HepG2 (cell line): Measurements from ENCODE around the gene CST3. TPM values are rescaled to one million over a fixed set of nuclear protein-coding genes. Genes with fewer than 3 reads are reported as not detected.

Source experiments
- CREM ChIP-seq, 2 experiments: sonication (generic) in 1 of 2; formaldehyde crosslinking in 1 of 2; IDR thresholded peaks; 2 replicates each; pipeline versions ENCODE4 v1.4.0 to v1.6.1; 2016 to 2020; ENCODE audit warnings: antibody characterized with exemption in 1 of 2, mild to moderate bottlenecking in 1 of 2, missing genetic modification reagents in 1 of 2
- EED ChIP-seq: sonication (generic); formaldehyde crosslinking; IDR thresholded peaks from 2 replicates; pipeline ENCODE4 v1.5.0; 2020; ENCODE audit warnings: mild to moderate bottlenecking, missing genetic modification reagents
- EZH2 ChIP-seq: conservative IDR thresholded peaks from 2 replicates; pipeline ENCODE4 v1.6.1; 2012; ENCODE audit warnings: mild to moderate bottlenecking, low read depth, low read length, moderate library complexity
- FOXA1 ChIP-seq, 2 experiments: fragments of 450-650 bp in 1 of 2; sonication (generic) in 1 of 2; formaldehyde crosslinking in 1 of 2; IDR thresholded peaks; 2 replicates each; pipeline versions ENCODE4 v1.4.0 to v1.6.1; 2016 to 2020; ENCODE audit warnings: missing genetic modification reagents in 1 of 2
- FOXK2 ChIP-seq: fragments of 450-650 bp; IDR thresholded peaks from 2 replicates; pipeline ENCODE4 v1.6.1; 2016
- HNRNPK ChIP-seq: fragments of 200-400 bp; formaldehyde crosslinking; IDR thresholded peaks from 2 replicates; pipeline ENCODE4 v1.6.1; 2018; ENCODE audit warnings: low read length, low read depth, moderate library complexity, mild to moderate bottlenecking; ENCODE audit not compliant: poor library complexity, severe bottlenecking
- KDM2A ChIP-seq: sonication (generic); formaldehyde crosslinking; IDR thresholded peaks from 2 replicates; pipeline ENCODE4 v1.4.0; 2020; ENCODE audit warnings: low read depth, missing genetic modification reagents, borderline replicate concordance
- MTA1 ChIP-seq: sonication (generic); formaldehyde crosslinking; IDR thresholded peaks from 2 replicates; pipeline ENCODE4 v1.4.0; 2020; ENCODE audit warnings: missing genetic modification reagents, mild to moderate bottlenecking, borderline replicate concordance
- TAF1 ChIP-seq: sonication (generic); formaldehyde crosslinking; IDR thresholded peaks from 2 replicates; pipeline ENCODE4 v1.4.0; 2020; ENCODE audit warnings: missing genetic modification reagents
- TBL1XR1 ChIP-seq: fragments of 150-350 bp; IDR thresholded peaks from 2 replicates; pipeline ENCODE4 v1.6.1; 2014; ENCODE audit warnings: borderline replicate concordance, low read length; ENCODE audit not compliant: partially characterized antibody
- THYN1 ChIP-seq: sonication (generic); formaldehyde crosslinking; IDR thresholded peaks from 2 replicates; pipeline ENCODE4 v1.8.1; 2023; ENCODE audit warnings: low read depth, mild to moderate bottlenecking, moderate library complexity, missing genetic modification reagents, borderline replicate concordance
- ZNF343 ChIP-seq: sonication (generic); formaldehyde crosslinking; IDR thresholded peaks from 2 replicates; pipeline ENCODE4 v1.4.0; 2020; ENCODE audit warnings: mild to moderate bottlenecking, missing genetic modification reagents
- ZNF432 ChIP-seq: sonication (generic); formaldehyde crosslinking; IDR thresholded peaks from 2 replicates; pipeline ENCODE4 v1.5.0; 2020; ENCODE audit warnings: missing genetic modification reagents, mild to moderate bottlenecking, borderline replicate concordance
- ZNF556 ChIP-seq: sonication (generic); formaldehyde crosslinking; IDR thresholded peaks from 2 replicates; pipeline ENCODE4 v1.4.0; 2020; ENCODE audit warnings: mild to moderate bottlenecking, missing genetic modification reagents, borderline replicate concordance
- ZNF598 ChIP-seq: sonication (generic); formaldehyde crosslinking; IDR thresholded peaks from 2 replicates; pipeline ENCODE4 v1.5.1; 2020; ENCODE audit warnings: mild to moderate bottlenecking, missing genetic modification reagents, borderline replicate concordance
- ZNF7 ChIP-seq: IDR thresholded peaks from 2 replicates; pipeline ENCODE4 v1.6.1; 2016; ENCODE audit warnings: missing biosample characterization, missing genetic modification reagents
- ZNF720 ChIP-seq: sonication (generic); formaldehyde crosslinking; IDR thresholded peaks from 2 replicates; pipeline ENCODE4 v1.4.0; 2020; ENCODE audit warnings: missing genetic modification reagents
- ZNF891 ChIP-seq: sonication (generic); formaldehyde crosslinking; IDR thresholded peaks from 2 replicates; pipeline ENCODE4 v1.5.0; 2020; ENCODE audit warnings: mild to moderate bottlenecking, missing genetic modification reagents
- polyA plus RNA-seq, 8 experiments: library from polyadenylated mRNA; depleted of rRNA in 3 of 8; stranded (reverse) in 7 of 8; unstranded in 1 of 8; fragments of >200 nt; fragmentation: Illumina TruSeq in 4 of 8; extraction: Trizol in 4 of 8; gene quantifications; 2 replicates each; pipeline versions ENCODE4 v1.2.1 to v1.2.3, GENCODE V29; 2011 to 2016; ENCODE audit warnings: low read depth in 4 of 8, missing spikeins in 1 of 8, mixed read lengths in 1 of 8; ENCODE audit not compliant: insufficient read depth in 1 of 8
- total RNA-seq, 5 experiments: library from RNA; depleted of rRNA; stranded (reverse); fragments of >200 nt; fragmentation: Illumina TruSeq; extraction: Trizol; gene quantifications; 2 replicates each; pipeline ENCODE4 v1.2.3, GENCODE V29; 2016; ENCODE audit warnings: low read depth in 1 of 5
- TF ChIP-seq, protein P1 (sequence below): sonication (generic); formaldehyde crosslinking; conservative IDR thresholded peaks from 2 replicates; pipeline ENCODE4 v1.4.0; 2020; ENCODE audit warnings: missing genetic modification reagents
- TF ChIP-seq, protein P2 (sequence below): sonication (generic); formaldehyde crosslinking; IDR thresholded peaks from 2 replicates; pipeline ENCODE4 v1.4.0; 2020; ENCODE audit warnings: mild to moderate bottlenecking, missing genetic modification reagents
- TF ChIP-seq, protein P3 (sequence below): sonication (generic); formaldehyde crosslinking; IDR thresholded peaks from 2 replicates; pipeline ENCODE4 v1.8.1; 2023; ENCODE audit warnings: mild to moderate bottlenecking, missing genetic modification reagents
- TF ChIP-seq, protein P4 (sequence below): sonication (generic); formaldehyde crosslinking; IDR thresholded peaks from 2 replicates; pipeline ENCODE4 v1.5.1; 2020; ENCODE audit warnings: missing genetic modification reagents, mild to moderate bottlenecking, borderline replicate concordance
- TF ChIP-seq, protein P5 (sequence below): sonication (generic); formaldehyde crosslinking; IDR thresholded peaks from 2 replicates; pipeline ENCODE4 v1.5.1; 2020; ENCODE audit warnings: missing genetic modification reagents, mild to moderate bottlenecking, borderline replicate concordance

The CST3 gene
- total and polyA plus RNA-seq, 2 of the 13 experiments (the other 11 are each of a cell fraction or from before 2014, with no cell fraction given): 690 to 1,005 TPM

DNA sequence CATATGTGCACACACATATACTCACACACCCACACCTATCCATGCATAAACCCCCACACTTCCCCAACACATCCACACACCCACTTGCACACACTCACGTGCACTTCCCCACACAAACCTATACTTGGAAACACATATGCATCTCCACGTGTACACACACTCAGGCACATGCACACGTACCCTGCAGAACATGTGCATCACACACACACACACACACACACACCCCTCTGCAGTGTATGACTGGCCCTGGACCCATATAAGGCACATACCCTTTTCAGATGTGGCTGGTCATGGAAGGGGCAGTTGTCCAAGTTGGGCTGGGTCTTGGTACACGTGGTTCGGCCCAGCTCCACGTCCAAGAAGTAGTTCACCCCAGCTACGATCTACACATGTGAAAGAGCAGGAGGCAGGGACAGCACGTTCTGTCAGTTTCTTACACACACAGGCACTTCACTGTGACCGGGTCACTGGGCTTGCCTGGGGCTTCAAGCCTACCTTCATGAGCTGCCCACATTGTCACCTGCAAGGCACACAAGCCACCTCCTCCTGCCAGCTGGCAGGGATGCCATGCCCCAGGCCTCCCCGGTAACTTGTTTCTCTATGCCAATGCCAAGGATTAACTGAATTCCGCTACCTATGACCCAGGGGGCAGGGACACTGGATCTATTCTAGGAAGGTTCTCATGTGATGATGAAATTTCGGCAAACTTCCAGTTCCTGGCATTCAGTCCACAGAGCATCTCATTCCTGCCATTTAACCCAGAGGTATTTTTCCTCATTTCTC, 2.6 kb downstream of the CST3 start (continued):
- TF ChIP-seq, protein P1, sequence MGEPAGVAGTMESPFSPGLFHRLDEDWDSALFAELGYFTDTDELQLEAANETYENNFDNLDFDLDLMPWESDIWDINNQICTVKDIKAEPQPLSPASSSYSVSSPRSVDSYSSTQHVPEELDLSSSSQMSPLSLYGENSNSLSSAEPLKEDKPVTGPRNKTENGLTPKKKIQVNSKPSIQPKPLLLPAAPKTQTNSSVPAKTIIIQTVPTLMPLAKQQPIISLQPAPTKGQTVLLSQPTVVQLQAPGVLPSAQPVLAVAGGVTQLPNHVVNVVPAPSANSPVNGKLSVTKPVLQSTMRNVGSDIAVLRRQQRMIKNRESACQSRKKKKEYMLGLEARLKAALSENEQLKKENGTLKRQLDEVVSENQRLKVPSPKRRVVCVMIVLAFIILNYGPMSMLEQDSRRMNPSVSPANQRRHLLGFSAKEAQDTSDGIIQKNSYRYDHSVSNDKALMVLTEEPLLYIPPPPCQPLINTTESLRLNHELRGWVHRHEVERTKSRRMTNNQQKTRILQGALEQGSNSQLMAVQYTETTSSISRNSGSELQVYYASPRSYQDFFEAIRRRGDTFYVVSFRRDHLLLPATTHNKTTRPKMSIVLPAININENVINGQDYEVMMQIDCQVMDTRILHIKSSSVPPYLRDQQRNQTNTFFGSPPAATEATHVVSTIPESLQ: no peak
- TF ChIP-seq KDM2A (no peak), EZH2 (no peak), FOXA1 (IDR thresholded peaks at IDR 0.05) (no peak), FOXA1 (CRISPR knock-in tag; IDR thresholded peaks at IDR 0.05) (no peak), MTA1 (CRISPR knock-in tag) (no peak), ZNF432 (no peak), HNRNPK (no peak), THYN1 (CRISPR knock-in tag) (no peak), ZNF891 (CRISPR knock-in tag) (no peak), ZNF343 (CRISPR knock-in tag) (no peak), ZNF598 (CRISPR knock-in tag) (no peak), ZNF7 (CRISPR knock-in tag) (no peak), TAF1 (no peak), EED (CRISPR knock-in tag) (no peak), CREM (IDR thresholded peaks at IDR 0.05) (no peak), CREM (CRISPR knock-in tag; IDR thresholded peaks at IDR 0.05) (no peak), ZNF556 (CRISPR knock-in tag) (no peak), FOXK2 (no peak), ZNF720 (CRISPR knock-in tag) (no peak), TBL1XR1 (no peak)
- TF ChIP-seq, protein P2, sequence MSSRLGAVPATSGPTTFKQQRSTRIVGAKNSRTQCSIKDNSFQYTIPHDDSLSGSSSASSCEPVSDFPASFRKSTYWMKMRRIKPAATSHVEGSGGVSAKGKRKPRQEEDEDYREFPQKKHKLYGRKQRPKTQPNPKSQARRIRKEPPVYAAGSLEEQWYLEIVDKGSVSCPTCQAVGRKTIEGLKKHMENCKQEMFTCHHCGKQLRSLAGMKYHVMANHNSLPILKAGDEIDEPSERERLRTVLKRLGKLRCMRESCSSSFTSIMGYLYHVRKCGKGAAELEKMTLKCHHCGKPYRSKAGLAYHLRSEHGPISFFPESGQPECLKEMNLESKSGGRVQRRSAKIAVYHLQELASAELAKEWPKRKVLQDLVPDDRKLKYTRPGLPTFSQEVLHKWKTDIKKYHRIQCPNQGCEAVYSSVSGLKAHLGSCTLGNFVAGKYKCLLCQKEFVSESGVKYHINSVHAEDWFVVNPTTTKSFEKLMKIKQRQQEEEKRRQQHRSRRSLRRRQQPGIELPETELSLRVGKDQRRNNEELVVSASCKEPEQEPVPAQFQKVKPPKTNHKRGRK (CRISPR knock-in tag): peak; percentile 78; the same call in 1 of the 2 replicates
- TF ChIP-seq, protein P3, sequence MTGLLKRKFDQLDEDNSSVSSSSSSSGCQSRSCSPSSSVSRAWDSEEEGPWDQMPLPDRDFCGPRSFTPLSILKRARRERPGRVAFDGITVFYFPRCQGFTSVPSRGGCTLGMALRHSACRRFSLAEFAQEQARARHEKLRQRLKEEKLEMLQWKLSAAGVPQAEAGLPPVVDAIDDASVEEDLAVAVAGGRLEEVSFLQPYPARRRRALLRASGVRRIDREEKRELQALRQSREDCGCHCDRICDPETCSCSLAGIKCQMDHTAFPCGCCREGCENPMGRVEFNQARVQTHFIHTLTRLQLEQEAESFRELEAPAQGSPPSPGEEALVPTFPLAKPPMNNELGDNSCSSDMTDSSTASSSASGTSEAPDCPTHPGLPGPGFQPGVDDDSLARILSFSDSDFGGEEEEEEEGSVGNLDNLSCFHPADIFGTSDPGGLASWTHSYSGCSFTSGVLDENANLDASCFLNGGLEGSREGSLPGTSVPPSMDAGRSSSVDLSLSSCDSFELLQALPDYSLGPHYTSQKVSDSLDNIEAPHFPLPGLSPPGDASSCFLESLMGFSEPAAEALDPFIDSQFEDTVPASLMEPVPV (CRISPR knock-in tag): no peak
- TF ChIP-seq, protein P4, sequence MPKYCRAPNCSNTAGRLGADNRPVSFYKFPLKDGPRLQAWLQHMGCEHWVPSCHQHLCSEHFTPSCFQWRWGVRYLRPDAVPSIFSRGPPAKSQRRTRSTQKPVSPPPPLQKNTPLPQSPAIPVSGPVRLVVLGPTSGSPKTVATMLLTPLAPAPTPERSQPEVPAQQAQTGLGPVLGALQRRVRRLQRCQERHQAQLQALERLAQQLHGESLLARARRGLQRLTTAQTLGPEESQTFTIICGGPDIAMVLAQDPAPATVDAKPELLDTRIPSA (CRISPR knock-in tag): no peak
- TF ChIP-seq, protein P5, sequence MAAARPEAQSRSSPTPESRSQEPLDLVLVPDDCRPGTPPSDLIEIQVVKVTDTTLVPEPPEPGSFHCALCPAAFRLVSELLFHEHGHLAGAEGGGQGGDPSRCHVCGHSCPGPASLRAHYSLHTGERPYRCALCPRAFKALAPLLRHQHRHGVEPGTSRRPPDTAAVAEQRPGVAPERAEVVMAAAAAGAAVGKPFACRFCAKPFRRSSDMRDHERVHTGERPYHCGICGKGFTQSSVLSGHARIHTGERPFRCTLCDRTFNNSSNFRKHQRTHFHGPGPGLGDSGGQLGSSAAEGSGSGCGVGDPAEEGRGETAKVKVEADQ (CRISPR knock-in tag): no peak
